CD4-positive, alpha-beta T cell treated with Interferon gamma for 1 hour (primary cell): ENCODE results near the gene VGLL3.
"Not testable (repeated sequence)": the region's sequence is repeated elsewhere in the genome, so short reads cannot be mapped to it uniquely, and the experiment has no call there.

Experiments
- DNase-seq: peaks from one replicate; pipeline ENCODE4 v3.0.0-alpha.2; 2020

VGLL3 gene

GRCh38 chr3:86988235-86988634 is 2.7 kb downstream of the VGLL3 start:
- no peak for DNase-seq

- DNase-seq, result no peak
Observed at GRCh38 chr3:86987421-86987715, 3.6 kb downstream of the VGLL3 start.

GRCh38 chr3:86986671-86987420 is 4.1 kb downstream of the VGLL3 start:
- no peak for DNase-seq

- DNase-seq, result no peak
Observed at GRCh38 chr3:86985181-86985826, 5.6 kb downstream of the VGLL3 start.

- DNase-seq, result no peak
Observed at GRCh38 chr3:86984271-86984670, 6.7 kb downstream of the VGLL3 start.

GRCh38 chr3:86982883-86983282 is 8.1 kb downstream of the VGLL3 start:
- DNase-seq, result no peak

- no peak for DNase-seq
Observed at GRCh38 chr3:86978111-86978551, 12.8 kb downstream of the VGLL3 start.

GRCh38 chr3:86976219-86976618 is 14.7 kb downstream of the VGLL3 start:
- no peak for DNase-seq

- not testable (repeated sequence) for DNase-seq
Observed at GRCh38 chr3:86974177-86974576, 16.8 kb downstream of the VGLL3 start.

- no peak for DNase-seq
Observed at GRCh38 chr3:86973440-86973839, 17.5 kb downstream of the VGLL3 start.

GRCh38 chr3:86969500-86970189 is 21.3 kb downstream of the VGLL3 start:
- no peak for DNase-seq

- no peak for DNase-seq
Observed at GRCh38 chr3:86968244-86968932, 22.6 kb downstream of the VGLL3 start.

- DNase-seq, result no peak
Observed at GRCh38 chr3:86967062-86967461, 23.9 kb downstream of the VGLL3 start.

- DNase-seq, result no peak
Observed at GRCh38 chr3:86965166-86965565, 25.8 kb downstream of the VGLL3 start.

GRCh38 chr3:86963611-86964010 is 27.3 kb downstream of the VGLL3 start:
- DNase-seq, result no peak

- DNase-seq, result no peak
Observed at GRCh38 chr3:86961297-86961696, 29.7 kb downstream of the VGLL3 start.

- DNase-seq, result no peak
Observed at GRCh38 chr3:86960550-86960949, 30.4 kb downstream of the VGLL3 start.

GRCh38 chr3:86958534-86958933 is 32.4 kb downstream of the VGLL3 start:
- DNase-seq, result no peak

GRCh38 chr3:86954747-86955146 is 36.2 kb downstream of the VGLL3 start:
- no peak for DNase-seq

- DNase-seq, result no peak
Observed at GRCh38 chr3:86954226-86954625, 36.7 kb downstream of the VGLL3 start.

- DNase-seq, result no peak
Observed at GRCh38 chr3:86951322-86951721, 39.6 kb downstream of the VGLL3 start.

GRCh38 chr3:86950717-86951116 is 40.2 kb downstream of the VGLL3 start:
- no peak for DNase-seq

- DNase-seq, result no peak
Observed at GRCh38 chr3:86949850-86950249, 41.1 kb downstream of the VGLL3 start.

GRCh38 chr3:86948822-86949221 is 42.1 kb downstream of the VGLL3 start:
- no peak for DNase-seq
